H1 (cell line): ENCODE results near the gene BROX. TPM values are rescaled to one million over a fixed set of nuclear protein-coding genes. Genes with fewer than 3 reads are reported as not detected.

Source experiments
- CTCF ChIA-PET: fragments of 300-600 bp; sonication (Branson Sonifier 250); formaldehyde crosslinking; loops from one replicate; lab custom pipeline; 2021; ENCODE audit not compliant: partially characterized antibody; lab: Charles Lee
- POLR2A ChIA-PET: fragments of 300-600 bp; sonication (Branson Sonifier 250); formaldehyde crosslinking; loops from one replicate; lab custom pipeline; 2021; ENCODE audit warnings: inconsistent platforms; ENCODE audit not compliant: partially characterized antibody; lab: Charles Lee
- DNase-seq, 2 experiments: peaks; one replicate each; pipeline versions ENCODE4 v3.0.0 to v3.0.0-alpha.2; 2010 to 2022; ENCODE audit warnings: low spot score in 2 of 2, low read depth in 1 of 2, mixed read lengths in 1 of 2
- FAIRE-seq: peaks from 2 replicates; lab custom pipeline; 2011; peaks lifted over from hg19 to GRCh38; lab: Jason Lieb, UNC
- H2AFZ ChIP-seq: 2 replicates; pipeline ENCODE4 v1.8.1; 2012; ENCODE audit warnings: low read length, inconsistent platforms
- H2AK5ac ChIP-seq: 2 replicates; pipeline ENCODE4 v1.6.1; 2013; ENCODE audit warnings: low read depth, low read length
- H2BK120ac ChIP-seq: replicated peaks from 2 replicates; pipeline ENCODE3; 2013; ENCODE audit warnings: low read depth, low read length, inconsistent platforms
- H2BK12ac ChIP-seq: 2 replicates; pipeline ENCODE4 v1.6.1; 2013; ENCODE audit warnings: low read depth, low read length
- H2BK15ac ChIP-seq: 2 replicates; pipeline ENCODE4 v1.6.1; 2013; ENCODE audit warnings: low read length
- H2BK20ac ChIP-seq: 2 replicates; pipeline ENCODE4 v1.6.1; 2013; ENCODE audit warnings: low read length
- H2BK5ac ChIP-seq: 2 replicates; pipeline ENCODE4 v1.6.1; 2013; ENCODE audit warnings: low read depth, low read length
- H3K14ac ChIP-seq: 2 replicates; pipeline ENCODE4 v1.6.1; 2013; ENCODE audit warnings: inconsistent platforms; ENCODE audit not compliant: insufficient read length
- H3K18ac ChIP-seq: 2 replicates; pipeline ENCODE4 v1.6.1; 2013; ENCODE audit warnings: low read length; ENCODE audit errors: extremely low read depth
- H3K23ac ChIP-seq: 2 replicates; pipeline ENCODE4 v1.6.1; 2013; ENCODE audit warnings: inconsistent platforms; ENCODE audit not compliant: insufficient read length
- H3K23me2 ChIP-seq: 2 replicates; pipeline ENCODE4 v1.6.1; 2013; ENCODE audit warnings: low read depth, low read length
- H3K27ac ChIP-seq: 2 replicates; pipeline ENCODE4 v1.6.1; 2011; ENCODE audit warnings: low read depth, low read length, inconsistent platforms
- H3K27me3 ChIP-seq, 4 experiments: replicated peaks in 1 of 4; 1 replicate in 1 of 4; 2 replicates in 3 of 4; pipeline versions ENCODE4 v1.6.1 to v1.8.1; 2011 to 2013; ENCODE audit warnings: low read length in 3 of 4, mild to moderate bottlenecking in 3 of 4, inconsistent platforms in 2 of 4, mixed read lengths in 2 of 4, moderate library complexity in 1 of 4; ENCODE audit not compliant: control insufficient read depth in 3 of 4, insufficient read depth in 3 of 4; ENCODE audit errors: extremely low read depth in 1 of 4
- H3K36me3 ChIP-seq, 4 experiments: 2 replicates each; pipeline versions ENCODE4 v1.6.1 to v1.8.1; 2011 to 2013; ENCODE audit warnings: mild to moderate bottlenecking in 4 of 4, low read length in 3 of 4, moderate library complexity in 2 of 4, control low read depth in 1 of 4, inconsistent platforms in 1 of 4; ENCODE audit not compliant: insufficient read depth in 4 of 4, control insufficient read depth in 2 of 4
- H3K4ac ChIP-seq: replicated peaks from 2 replicates; pipeline ENCODE3; 2013; ENCODE audit warnings: low read length, low read depth, mixed read lengths, inconsistent platforms; ENCODE audit not compliant: insufficient read length
- H3K4me1 ChIP-seq, 4 experiments: replicated peaks in 1 of 4; 1 replicate in 1 of 4; 2 replicates in 3 of 4; pipeline versions ENCODE4 v1.6.1 to v1.8.1; 2011 to 2013; ENCODE audit warnings: low read length in 3 of 4, inconsistent platforms in 2 of 4, mixed read lengths in 1 of 4; ENCODE audit not compliant: insufficient read depth in 4 of 4, control insufficient read depth in 3 of 4
- H3K4me2 ChIP-seq, 2 experiments: 2 replicates each; pipeline versions ENCODE4 v1.6.1 to v1.8.1; 2011 to 2013; ENCODE audit warnings: low read depth in 2 of 2, low read length in 2 of 2, control low read depth in 1 of 2, inconsistent platforms in 1 of 2, mild to moderate bottlenecking in 1 of 2; ENCODE audit not compliant: insufficient read depth in 1 of 2
- H3K4me3 ChIP-seq, 4 experiments: fragments of 200-600, 300-600 bp in 1 of 4; sonication (generic), shearing (Covaris generic), sonication (Bioruptor Twin) in 1 of 4; 2 replicates each; pipeline versions ENCODE4 v1.5.1 to v1.8.1; 2011 to 2016; ENCODE audit warnings: low read length in 4 of 4, low read depth in 3 of 4, control low read depth in 2 of 4, inconsistent platforms in 2 of 4, mild to moderate bottlenecking in 2 of 4, mixed read lengths in 1 of 4, moderate library complexity in 1 of 4; ENCODE audit not compliant: insufficient read depth in 2 of 4; ENCODE audit errors: extremely low read depth in 1 of 4
- H3K56ac ChIP-seq: replicated peaks from 2 replicates; pipeline ENCODE3; 2013; ENCODE audit warnings: low read depth, mild to moderate bottlenecking, mixed read lengths, low read length, inconsistent platforms; ENCODE audit not compliant: insufficient read length
- H3K79me1 ChIP-seq: 2 replicates; pipeline ENCODE4 v1.6.1; 2013; ENCODE audit warnings: low read depth, low read length, control low read depth
- H3K79me2 ChIP-seq, 2 experiments: 2 replicates each; pipeline versions ENCODE4 v1.6.1 to v1.8.1; 2012 to 2013; ENCODE audit warnings: low read length in 2 of 2, mild to moderate bottlenecking in 2 of 2, inconsistent platforms in 1 of 2; ENCODE audit not compliant: insufficient read depth in 2 of 2, control insufficient read depth in 1 of 2
- H3K9ac ChIP-seq, 4 experiments: replicated peaks in 1 of 4; 1 replicate in 1 of 4; 2 replicates in 3 of 4; pipeline versions ENCODE4 v1.6.1 to v1.8.1; 2011 to 2013; ENCODE audit warnings: low read depth in 3 of 4, low read length in 3 of 4, control low read depth in 2 of 4, mild to moderate bottlenecking in 2 of 4, moderate library complexity in 2 of 4, inconsistent platforms in 1 of 4; ENCODE audit errors: extremely low read depth in 1 of 4
- H3K9me3 ChIP-seq, 2 experiments: 2 replicates each; pipeline versions ENCODE4 v1.6.1 to v1.8.1; 2012 to 2013; ENCODE audit warnings: mild to moderate bottlenecking in 2 of 2, moderate library complexity in 2 of 2, control low read depth in 1 of 2, inconsistent platforms in 1 of 2, low read depth in 1 of 2, low read length in 1 of 2, mixed read lengths in 1 of 2; ENCODE audit not compliant: insufficient read depth in 2 of 2
- H4K20me1 ChIP-seq, 2 experiments: replicated peaks in 1 of 2; 2 replicates each; pipeline versions ENCODE3 to v1.8.1; 2011 to 2013; ENCODE audit warnings: inconsistent platforms in 2 of 2, low read length in 2 of 2, mild to moderate bottlenecking in 1 of 2; ENCODE audit not compliant: insufficient read depth in 2 of 2, control insufficient read depth in 1 of 2
- H4K5ac ChIP-seq: 2 replicates; pipeline ENCODE4 v1.6.1; 2013; ENCODE audit warnings: low read length, low read depth, mixed read lengths, inconsistent platforms; ENCODE audit not compliant: insufficient read length
- H4K8ac ChIP-seq: 2 replicates; pipeline ENCODE4 v1.8.0; 2013; ENCODE audit warnings: mild to moderate bottlenecking, moderate library complexity, low read length, inconsistent platforms; ENCODE audit not compliant: insufficient read depth; ENCODE audit errors: extremely low read depth
- H4K91ac ChIP-seq: replicated peaks from 2 replicates; pipeline ENCODE3; 2013; ENCODE audit warnings: low read length, mixed read lengths, inconsistent platforms; ENCODE audit not compliant: insufficient read length
- ASH2L ChIP-seq: fragments of 200-600, 300-600 bp; sonication (generic); IDR thresholded peaks from one replicate; pipeline ENCODE4 v1.7.1; 2017; ENCODE audit warnings: low read length
- BCL11A ChIP-seq, 2 experiments: IDR thresholded peaks; one replicate each; pipeline ENCODE4 v1.6.1; 2011; ENCODE audit warnings: low read depth in 2 of 2, low read length in 2 of 2, mild to moderate bottlenecking in 2 of 2
- EGR1 ChIP-seq: IDR thresholded peaks from 2 replicates; pipeline ENCODE4 v1.6.1; 2011; ENCODE audit warnings: low read depth, low read length, borderline replicate concordance
- EZH2 ChIP-seq: fragments of 200-600 bp; sonication (generic); IDR thresholded peaks from 2 replicates; pipeline ENCODE4 v1.7.1; 2012; ENCODE audit warnings: low read depth, mild to moderate bottlenecking, moderate library complexity, low read length, inconsistent platforms; ENCODE audit not compliant: severe bottlenecking
- FOSL1 ChIP-seq: IDR thresholded peaks from 2 replicates; pipeline ENCODE4 v1.6.1; 2011; ENCODE audit warnings: mild to moderate bottlenecking, low read depth, low read length, moderate library complexity; ENCODE audit not compliant: insufficient read depth
- MAFK ChIP-seq: IDR thresholded peaks from 2 replicates; pipeline ENCODE4 v1.6.1; 2012; ENCODE audit warnings: low read depth, mild to moderate bottlenecking, improper control_type of control experiment, low read length
- SIN3A ChIP-seq, 2 experiments: IDR thresholded peaks in 1 of 2; conservative IDR thresholded peaks in 1 of 2; 2 replicates each; pipeline ENCODE4 v1.6.1; 2011 to 2012; ENCODE audit warnings: low read length in 2 of 2, improper control_type of control experiment in 1 of 2, low read depth in 1 of 2, mild to moderate bottlenecking in 1 of 2
- SUZ12 ChIP-seq: fragments of 200-600 bp; sonication (generic); IDR thresholded peaks from 2 replicates; pipeline ENCODE4 v1.6.1; 2012; ENCODE audit warnings: mild to moderate bottlenecking, inconsistent platforms, low read length, moderate library complexity, mixed read lengths
- TCF12 ChIP-seq: IDR thresholded peaks from 2 replicates; pipeline ENCODE4 v1.6.1; 2011; ENCODE audit warnings: low read depth, mild to moderate bottlenecking, low read length
- polyA plus RNA-seq, 7 experiments: library from polyadenylated mRNA; depleted of rRNA in 3 of 7; stranded (reverse) in 5 of 7; unstranded in 2 of 7; fragments of >200 nt in 5 of 7; fragments of 200-250 nt in 2 of 7; gene quantifications; 1 replicate in 5 of 7; 2 replicates in 1 of 7; 4 replicates in 1 of 7; pipeline versions ENCODE4 v1.2.1 to v1.2.3, GENCODE V29; 2011 to 2013; ENCODE audit warnings: missing spikeins in 2 of 7, mixed read lengths in 2 of 7
- total RNA-seq: library from RNA; stranded (reverse); fragmentation: NEBNext Ultra II Directional; extraction: Animal tissue kit (Norgen Biotek cat#: 25700); gene quantifications from 2 replicates; pipeline ENCODE4 v1.2.1, GENCODE V29; 2021
- TF ChIP-seq, protein P1 (sequence below), 3 experiments: IDR thresholded peaks; 1 replicate in 2 of 3; 2 replicates in 1 of 3; pipeline versions ENCODE4 v1.5.1 to v1.6.1; 2011; ENCODE audit warnings: low read length in 3 of 3, mild to moderate bottlenecking in 3 of 3, inconsistent platforms in 2 of 3, low read depth in 1 of 3, moderate library complexity in 1 of 3; ENCODE audit not compliant: insufficient read depth in 1 of 3; ENCODE audit errors: control extremely low read depth in 1 of 3
- TF ChIP-seq, protein P2 (sequence below): IDR thresholded peaks from 2 replicates; pipeline ENCODE4 v1.6.1; 2011; ENCODE audit warnings: low read length, improper control_type of control experiment

Gene BROX
- total and polyA plus RNA-seq, 2 of the 8 experiments (the other 6 are each of a cell fraction or from before 2014, with no cell fraction given), result 3.8 to 26.7 TPM

DNA sequence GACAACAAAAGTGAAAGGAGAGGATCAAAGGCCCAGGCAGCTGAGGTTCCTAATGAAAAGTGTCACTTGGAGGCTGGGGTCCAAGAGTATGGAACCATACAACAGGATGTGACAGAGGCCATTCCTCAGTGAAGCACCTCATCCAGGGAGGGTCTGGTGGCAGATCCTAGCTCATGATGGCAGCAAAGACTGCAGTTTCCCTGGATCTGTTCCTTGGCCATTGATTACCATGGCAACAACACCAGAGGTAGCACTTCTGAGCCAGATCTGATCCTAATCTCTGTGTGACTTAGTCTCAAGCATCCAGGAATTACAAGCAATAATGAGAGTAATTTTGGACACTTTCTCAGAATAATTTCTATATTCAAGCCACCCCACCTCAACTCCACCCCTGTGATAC lies 37.6 kb downstream of the BROX start:
- Histone ChIP-seq H4K20me1 (no peaks in the 10 kb centered on the region), H3K27ac (no peak overlapping the region), H3K18ac (no peak overlapping the region), H3K4ac (no peak overlapping the region), H3K79me2 (no peaks in the 10 kb centered on the region), H3K9ac (no peak overlapping the region), H2BK5ac (no peak overlapping the region), H4K91ac (no peak overlapping the region), H2BK15ac (no peak overlapping the region), H3K14ac (no peak overlapping the region), H3K56ac (no peak overlapping the region), H3K79me1 (no peaks in the 10 kb centered on the region), H2AK5ac (no peak overlapping the region), H3K36me3 (no peaks in the 10 kb centered on the region), H3K9me3 (no peaks in the 10 kb centered on the region), H4K5ac (no peak overlapping the region), H3K4me3 (no peak overlapping the region), H2BK20ac (no peak overlapping the region), H3K4me1 (no peaks in the 10 kb centered on the region), H3K27me3 (no peaks in the 10 kb centered on the region), H2AFZ (no peak overlapping the region), H3K23me2 (no peaks in the 10 kb centered on the region), H2BK12ac (no peak overlapping the region), H3K23ac (no peak overlapping the region), H4K8ac (no peak overlapping the region), H2BK120ac (no peak overlapping the region), H3K4me2 (no peak overlapping the region)
- CTCF ChIA-PET, result interaction anchor here (0.7 to 3.6 kb wide), 11 partner anchors 11 to 380 kb away, joined by 3 to 17 read pairs (median 6); partner anchors contain the start of gene FAM177B
- POLR2A ChIA-PET, result interaction anchor here (1.8 kb wide), 1 partner anchor 13 kb away, joined by 5 read pairs; the partner anchor contains the start of gene FAM177B
- DNase-seq (no peak), FAIRE-seq (peak; percentile 7)
- TF ChIP-seq, protein P1, sequence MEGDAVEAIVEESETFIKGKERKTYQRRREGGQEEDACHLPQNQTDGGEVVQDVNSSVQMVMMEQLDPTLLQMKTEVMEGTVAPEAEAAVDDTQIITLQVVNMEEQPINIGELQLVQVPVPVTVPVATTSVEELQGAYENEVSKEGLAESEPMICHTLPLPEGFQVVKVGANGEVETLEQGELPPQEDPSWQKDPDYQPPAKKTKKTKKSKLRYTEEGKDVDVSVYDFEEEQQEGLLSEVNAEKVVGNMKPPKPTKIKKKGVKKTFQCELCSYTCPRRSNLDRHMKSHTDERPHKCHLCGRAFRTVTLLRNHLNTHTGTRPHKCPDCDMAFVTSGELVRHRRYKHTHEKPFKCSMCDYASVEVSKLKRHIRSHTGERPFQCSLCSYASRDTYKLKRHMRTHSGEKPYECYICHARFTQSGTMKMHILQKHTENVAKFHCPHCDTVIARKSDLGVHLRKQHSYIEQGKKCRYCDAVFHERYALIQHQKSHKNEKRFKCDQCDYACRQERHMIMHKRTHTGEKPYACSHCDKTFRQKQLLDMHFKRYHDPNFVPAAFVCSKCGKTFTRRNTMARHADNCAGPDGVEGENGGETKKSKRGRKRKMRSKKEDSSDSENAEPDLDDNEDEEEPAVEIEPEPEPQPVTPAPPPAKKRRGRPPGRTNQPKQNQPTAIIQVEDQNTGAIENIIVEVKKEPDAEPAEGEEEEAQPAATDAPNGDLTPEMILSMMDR (IDR thresholded peaks at IDR 0.05; ENCODE audit: control extremely low read depth in 1 of 3, insufficient read depth in 1 of 3, low read depth in 1 of 3, low read length in 3 of 3), result peak; percentile 15 to 33 (median 17); a peak in 3 of 4 replicates
- TF ChIP-seq TCF12, result no peak
- TF ChIP-seq, protein P2, sequence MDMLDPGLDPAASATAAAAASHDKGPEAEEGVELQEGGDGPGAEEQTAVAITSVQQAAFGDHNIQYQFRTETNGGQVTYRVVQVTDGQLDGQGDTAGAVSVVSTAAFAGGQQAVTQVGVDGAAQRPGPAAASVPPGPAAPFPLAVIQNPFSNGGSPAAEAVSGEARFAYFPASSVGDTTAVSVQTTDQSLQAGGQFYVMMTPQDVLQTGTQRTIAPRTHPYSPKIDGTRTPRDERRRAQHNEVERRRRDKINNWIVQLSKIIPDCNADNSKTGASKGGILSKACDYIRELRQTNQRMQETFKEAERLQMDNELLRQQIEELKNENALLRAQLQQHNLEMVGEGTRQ, result no peak
- no peak for TF ChIP-seq MAFK
- no peak for TF ChIP-seq EGR1
- no peak for TF ChIP-seq EZH2
- TF ChIP-seq ASH2L, result no peak
- no peak for TF ChIP-seq SIN3A (conservative IDR thresholded peaks at IDR 0.05 in 1 of 2, IDR thresholded peaks at IDR 0.05 in 1 of 2; ENCODE audit: low read depth in 1 of 2, low read length in 2 of 2)
- no peak for TF ChIP-seq FOSL1
- no peak for TF ChIP-seq SUZ12
- TF ChIP-seq BCL11A (IDR thresholded peaks at IDR 0.05; ENCODE audit: low read depth in 2 of 2, low read length in 2 of 2), result no peak
